CD4-positive, alpha-beta T cell treated with Interleukin-6 for 4 hours (primary cell): ENCODE measurements around the gene SNX9.

Experiments used
- DNase-seq: peaks from one replicate; pipeline ENCODE4 v3.0.0-alpha.2; 2020; ENCODE audit warnings: mixed read lengths

SNX9 gene

GRCh38 chr6:157860505-157860991 is 37.5 kb downstream of the SNX9 start:
- peak; percentile 31 for DNase-seq

GRCh38 chr6:157861184-157861583 is 38.1 kb downstream of the SNX9 start:
- DNase-seq, result no peak

GRCh38 chr6:157861814-157862213 is 38.8 kb downstream of the SNX9 start:
- no peak for DNase-seq

- no peak for DNase-seq
Measured at GRCh38 chr6:157862706-157863105, 39.7 kb downstream of the SNX9 start.

- DNase-seq, result no peak
Measured at GRCh38 chr6:157864185-157864761, 41.2 kb downstream of the SNX9 start.

- no peak for DNase-seq
Measured at GRCh38 chr6:157865249-157865648, 42.2 kb downstream of the SNX9 start.

GRCh38 chr6:157867155-157867559 is 44.1 kb downstream of the SNX9 start:
- DNase-seq, result peak; percentile 60

- DNase-seq, result no peak
Measured at GRCh38 chr6:157867981-157868380, 44.9 kb downstream of the SNX9 start.

- DNase-seq, result no peak
Measured at GRCh38 chr6:157868835-157869234, 45.8 kb downstream of the SNX9 start.

GRCh38 chr6:157869673-157870302 is 46.7 kb downstream of the SNX9 start:
- no peak for DNase-seq

- DNase-seq, result peak; percentile 90
Measured at GRCh38 chr6:157873735-157874344, 50.8 kb downstream of the SNX9 start.

GRCh38 chr6:157877149-157877548 is 54.1 kb downstream of the SNX9 start:
- DNase-seq, result no peak

- peak; percentile 16 for DNase-seq
Measured at GRCh38 chr6:157877573-157878438, 54.8 kb downstream of the SNX9 start.

GRCh38 chr6:157879034-157879872 is 56.2 kb downstream of the SNX9 start:
- no peak for DNase-seq

GRCh38 chr6:157879873-157880254 is 56.8 kb downstream of the SNX9 start:
- no peak for DNase-seq

GRCh38 chr6:157880534-157880933 is 57.5 kb downstream of the SNX9 start:
- DNase-seq, result no peak

- no peak for DNase-seq
Measured at GRCh38 chr6:157881342-157881741, 58.3 kb downstream of the SNX9 start.

GRCh38 chr6:157884756-157885155 is 61.7 kb downstream of the SNX9 start:
- no peak for DNase-seq

GRCh38 chr6:157885211-157885788 is 62.3 kb downstream of the SNX9 start:
- DNase-seq, result peak; percentile 63

- peak; percentile 25 for DNase-seq
Measured at GRCh38 chr6:157885876-157886275, 62.8 kb downstream of the SNX9 start.

GRCh38 chr6:157887892-157888291 is 64.8 kb downstream of the SNX9 start:
- DNase-seq, result no peak
